Measurements from ENCODE around the gene KRTAP5-5. TPM values are rescaled to one million over a fixed set of nuclear protein-coding genes. Genes with fewer than 3 reads are reported as not detected.
"Not testable (repeated sequence)": the region's sequence is repeated elsewhere in the genome, so short reads cannot be mapped to it uniquely, and the experiment has no call there.

Gene KRTAP5-5
- total and polyA plus RNA-seq, 2 of the 8 experiments (the other 6 are each of a cell fraction or from before 2014, with no cell fraction given) = 0.09 TPM; not detected in 1

GRCh38 chr11:1596576-1597121, 32.9 kb upstream of the KRTAP5-5 start:
- H3K23me2 ChIP-seq (ENCODE audit: low read depth, low read length); H3K27ac ChIP-seq (ENCODE audit: low read depth, low read length); H2BK120ac ChIP-seq (replicated peaks; ENCODE audit: low read depth, low read length); H2AK5ac ChIP-seq (ENCODE audit: low read depth, low read length); H4K20me1 ChIP-seq (replicated peaks in 1 of 2; ENCODE audit: control insufficient read depth in 1 of 2, insufficient read depth in 2 of 2, low read length in 2 of 2); H3K23ac ChIP-seq (ENCODE audit: insufficient read length); H3K4ac ChIP-seq (replicated peaks; ENCODE audit: insufficient read length, low read depth, low read length); H3K36me3 ChIP-seq (ENCODE audit: control insufficient read depth in 2 of 4, insufficient read depth in 4 of 4, low read length in 3 of 4); H4K8ac ChIP-seq (ENCODE audit: extremely low read depth, insufficient read depth, low read length); H3K9ac ChIP-seq (replicated peaks in 1 of 4; ENCODE audit: extremely low read depth in 1 of 4, low read depth in 3 of 4, low read length in 3 of 4); DNase-seq (ENCODE audit: low read depth in 1 of 2, low spot score in 2 of 2); H3K79me1 ChIP-seq (ENCODE audit: low read depth, low read length); H4K91ac ChIP-seq (replicated peaks; ENCODE audit: insufficient read length, low read length); H3K79me2 ChIP-seq (ENCODE audit: control insufficient read depth in 1 of 2, insufficient read depth in 2 of 2, low read length in 2 of 2); H3K56ac ChIP-seq (replicated peaks; ENCODE audit: insufficient read length, low read depth, low read length); H3K27me3 ChIP-seq (replicated peaks in 1 of 4; ENCODE audit: control insufficient read depth in 3 of 4, extremely low read depth in 1 of 4, insufficient read depth in 3 of 4, low read length in 3 of 4); H3K14ac ChIP-seq (ENCODE audit: insufficient read length); FAIRE-seq; H3K9me3 ChIP-seq (ENCODE audit: insufficient read depth in 2 of 2, low read depth in 1 of 2, low read length in 1 of 2); H2BK20ac ChIP-seq (ENCODE audit: low read length): not testable (repeated sequence)
- peak overlapping the region; percentile 93 for H2AFZ ChIP-seq (ENCODE audit: low read length)
- peak overlapping the region; percentile 47 for H4K5ac ChIP-seq (ENCODE audit: insufficient read length, low read depth, low read length)
- H3K18ac ChIP-seq (ENCODE audit: extremely low read depth, low read length) = peak overlapping the region; percentile 71; the same call in 1 of the 2 replicates
- H3K4me3 ChIP-seq (ENCODE audit: extremely low read depth in 1 of 4, insufficient read depth in 2 of 4, low read depth in 3 of 4, low read length in 4 of 4) = 0 out of 8 replicates have a peak overlapping the region, but pooled peaks of 1 of the 4 experiments have one; percentile 10
- H2BK15ac ChIP-seq (ENCODE audit: low read length) = peak overlapping the region; percentile 40; the same call in 1 of the 2 replicates
- TF ChIP-seq E2F6 (IDR thresholded peaks at IDR 0.05) = peak; percentile 46; the same call in 1 of the 2 replicates
- H3K4me2 ChIP-seq (ENCODE audit: insufficient read depth in 1 of 2, low read depth in 2 of 2, low read length in 2 of 2) = peak overlapping the region; percentile 37 to 59
- peak overlapping the region; percentile 96; the same call in 1 of the 2 replicates for H2BK12ac ChIP-seq (ENCODE audit: low read depth, low read length)
- CTCF ChIA-PET (ENCODE audit: partially characterized antibody) = interaction anchor here (1.3 to 7.7 kb wide), 14 partner anchors 13 to 91 kb away, joined by 3 to 95 read pairs (median 10); partner anchors contain the start of gene KRTAP5-5
- H3K4me1 ChIP-seq (replicated peaks in 1 of 4; ENCODE audit: control insufficient read depth in 3 of 4, insufficient read depth in 4 of 4, low read length in 3 of 4) = peaks cover 2 to 13% (median 5%) of the 10 kb centered on the region in 4 experiments
- peak overlapping the region; percentile 44; the same call in 1 of the 2 replicates for H2BK5ac ChIP-seq (ENCODE audit: low read depth, low read length)
- WGBS, 2 experiments (ENCODE audit: extremely low coverage in 1 of 2, insufficient coverage in 1 of 2, insufficient read length in 1 of 2, insufficient replicate concordance in 2 of 2, low coverage in 1 of 2, low lambda C conversion rate in 2 of 2, missing lambda C conversion rate in 1 of 2) = 31% methylated on average over 19 of the region's 19 CpGs; no CpG with 5 or more reads in 1 of the 2 experiments
- POLR2A ChIA-PET (ENCODE audit: partially characterized antibody) = interaction anchor here (1.1 to 1.4 kb wide), 2 partner anchors 22 to 32 kb away, joined by 3 to 6 read pairs; no protein-coding TSS in a partner anchor
